ENCODE measurements around the gene KCTD16.

- TF ChIP-seq CTCF (IDR thresholded peaks at IDR 0.05), result no peak
- no peak for TF ChIP-seq POLR2A (IDR thresholded peaks at IDR 0.05)
These were observed 197.9 kb downstream of the KCTD16 start for GRCh38 chr5:144368556-144368955.
